Measurements from ENCODE around the gene ZP2.

The ZP2 gene

DNA sequence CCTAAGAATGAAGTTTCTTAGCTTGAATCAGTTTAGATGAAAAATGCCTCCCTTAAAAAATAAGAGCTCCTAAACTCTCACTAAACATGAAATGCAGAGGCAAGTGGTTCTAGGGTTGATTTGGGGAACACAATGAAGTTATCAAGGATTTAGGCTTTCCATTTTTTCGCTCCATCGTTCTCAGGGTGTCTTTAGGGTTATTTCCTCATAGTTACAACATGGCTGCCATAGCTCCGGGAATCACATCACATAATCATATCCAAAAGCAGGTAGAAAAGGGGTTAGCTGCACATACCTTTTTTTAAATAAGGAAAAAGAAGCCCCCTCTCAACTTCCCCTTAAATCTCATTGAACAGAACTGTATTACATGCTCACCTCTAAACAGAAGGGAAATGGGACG lies 21.4 kb downstream of the ZP2 start:
- Histone ChIP-seq H3K4me2 (ENCODE audit: low read length) (no peak overlapping the region), H3K9me2 (replicated peaks; ENCODE audit: control insufficient read depth, low read length) (no peaks in the 10 kb centered on the region), H3K27ac (ENCODE audit: low read depth, low read length) (no peak overlapping the region), H3F3A (ENCODE audit: control insufficient read depth, insufficient read depth) (0 out of 2 replicates have a peak, but pooled peaks cover 2% of the 10 kb centered on the region), H3K9me3 (ENCODE audit: control insufficient read depth, insufficient read depth, low read length) (no peaks in the 10 kb centered on the region), H4K20me1 (ENCODE audit: control insufficient read depth, insufficient read depth, low read depth, low read length) (no peaks in the 10 kb centered on the region), H3K79me2 (ENCODE audit: control insufficient read depth, low read length) (no peaks in the 10 kb centered on the region), H3K36me3 (ENCODE audit: control insufficient read depth, low read length) (no peaks in the 10 kb centered on the region), H3K4me1 (ENCODE audit: control insufficient read depth, low read length) (peaks cover 3% of the 10 kb centered on the region), H3K27me3 (ENCODE audit: control insufficient read depth, low read length) (peaks cover 20% of the 10 kb centered on the region), H3K4me3 (ENCODE audit: low read length) (no peak overlapping the region)
- TF ChIP-seq, protein P1, sequence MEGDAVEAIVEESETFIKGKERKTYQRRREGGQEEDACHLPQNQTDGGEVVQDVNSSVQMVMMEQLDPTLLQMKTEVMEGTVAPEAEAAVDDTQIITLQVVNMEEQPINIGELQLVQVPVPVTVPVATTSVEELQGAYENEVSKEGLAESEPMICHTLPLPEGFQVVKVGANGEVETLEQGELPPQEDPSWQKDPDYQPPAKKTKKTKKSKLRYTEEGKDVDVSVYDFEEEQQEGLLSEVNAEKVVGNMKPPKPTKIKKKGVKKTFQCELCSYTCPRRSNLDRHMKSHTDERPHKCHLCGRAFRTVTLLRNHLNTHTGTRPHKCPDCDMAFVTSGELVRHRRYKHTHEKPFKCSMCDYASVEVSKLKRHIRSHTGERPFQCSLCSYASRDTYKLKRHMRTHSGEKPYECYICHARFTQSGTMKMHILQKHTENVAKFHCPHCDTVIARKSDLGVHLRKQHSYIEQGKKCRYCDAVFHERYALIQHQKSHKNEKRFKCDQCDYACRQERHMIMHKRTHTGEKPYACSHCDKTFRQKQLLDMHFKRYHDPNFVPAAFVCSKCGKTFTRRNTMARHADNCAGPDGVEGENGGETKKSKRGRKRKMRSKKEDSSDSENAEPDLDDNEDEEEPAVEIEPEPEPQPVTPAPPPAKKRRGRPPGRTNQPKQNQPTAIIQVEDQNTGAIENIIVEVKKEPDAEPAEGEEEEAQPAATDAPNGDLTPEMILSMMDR (IDR thresholded peaks at IDR 0.05; ENCODE audit: low read depth, low read length, poor library complexity, severe bottlenecking) = no peak
- TF ChIP-seq EZH2phosphoT487 (IDR thresholded peaks at IDR 0.05; ENCODE audit: borderline replicate concordance, low read length) = no peak

DNA sequence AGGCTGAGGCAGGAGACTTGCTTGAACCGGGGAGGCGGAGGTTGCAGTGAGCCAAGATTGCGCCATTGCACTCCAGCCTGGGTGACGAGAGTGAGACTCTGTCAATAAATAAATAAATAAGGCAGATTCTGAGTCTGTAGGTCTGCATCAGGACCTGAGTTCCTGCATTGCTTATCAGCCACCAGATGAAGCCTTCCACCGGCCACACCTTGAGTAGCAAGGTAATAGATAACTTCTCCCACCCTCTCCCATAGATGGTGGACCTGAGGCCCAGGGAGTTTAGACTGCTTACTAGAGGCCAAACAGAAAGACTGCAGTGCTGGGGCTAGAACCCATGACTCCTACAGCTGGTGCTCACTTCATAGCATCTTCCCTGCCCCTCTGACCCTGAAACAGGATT lies 22.1 kb downstream of the ZP2 start:
- Histone ChIP-seq H3K4me3 (ENCODE audit: low read length) (no peak overlapping the region), H3K79me2 (ENCODE audit: control insufficient read depth, low read length) (no peaks in the 10 kb centered on the region), H3K27ac (ENCODE audit: low read depth, low read length) (no peak overlapping the region), H3K4me1 (ENCODE audit: control insufficient read depth, low read length) (peaks cover 3% of the 10 kb centered on the region), H3K4me2 (ENCODE audit: low read length) (peak overlapping the region; percentile 45), H3K27me3 (ENCODE audit: control insufficient read depth, low read length) (peaks cover 13% of the 10 kb centered on the region), H3K36me3 (ENCODE audit: control insufficient read depth, low read length) (no peaks in the 10 kb centered on the region), H3K9me3 (ENCODE audit: control insufficient read depth, insufficient read depth, low read length) (no peaks in the 10 kb centered on the region), H4K20me1 (ENCODE audit: control insufficient read depth, insufficient read depth, low read depth, low read length) (no peaks in the 10 kb centered on the region), H3K9me2 (replicated peaks; ENCODE audit: control insufficient read depth, low read length) (no peaks in the 10 kb centered on the region), H3F3A (ENCODE audit: control insufficient read depth, insufficient read depth) (0 out of 2 replicates have a peak, but pooled peaks cover 2% of the 10 kb centered on the region)
- no peak for TF ChIP-seq EZH2phosphoT487 (IDR thresholded peaks at IDR 0.05; ENCODE audit: borderline replicate concordance, low read length)
- TF ChIP-seq, protein P1 (IDR thresholded peaks at IDR 0.05; ENCODE audit: low read depth, low read length, poor library complexity, severe bottlenecking) = no peak

DNA sequence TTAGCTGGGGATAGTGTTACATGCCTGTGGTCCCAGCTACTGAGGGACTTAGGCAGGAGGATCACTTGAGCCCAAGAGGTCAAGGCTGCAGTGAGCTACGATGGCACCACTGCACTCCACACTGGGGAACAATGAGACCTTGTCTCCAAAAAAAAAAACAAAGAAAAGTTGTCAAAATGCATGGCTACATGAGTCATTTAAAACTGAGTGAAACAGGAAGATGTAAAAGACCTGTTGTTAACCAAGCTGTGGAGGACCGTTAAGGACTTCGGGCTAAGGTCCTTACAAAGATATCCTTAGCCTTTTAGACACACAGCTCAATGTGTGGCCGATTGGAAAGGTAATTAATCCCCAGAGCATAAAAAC lies 25.1 kb downstream of the ZP2 start:
- Histone ChIP-seq H3K4me1 (ENCODE audit: control insufficient read depth, low read length) (peaks cover 3% of the 10 kb centered on the region), H3K27me3 (ENCODE audit: control insufficient read depth, low read length) (no peaks in the 10 kb centered on the region), H3K27ac (ENCODE audit: low read depth, low read length) (no peak overlapping the region), H3K36me3 (ENCODE audit: control insufficient read depth, low read length) (peaks cover 8% of the 10 kb centered on the region), H3K4me2 (ENCODE audit: low read length) (no peak overlapping the region), H3F3A (ENCODE audit: control insufficient read depth, insufficient read depth) (0 out of 2 replicates have a peak, but pooled peaks cover 2% of the 10 kb centered on the region), H3K9me3 (ENCODE audit: control insufficient read depth, insufficient read depth, low read length) (no peaks in the 10 kb centered on the region), H3K4me3 (ENCODE audit: low read length) (no peak overlapping the region), H4K20me1 (ENCODE audit: control insufficient read depth, insufficient read depth, low read depth, low read length) (no peaks in the 10 kb centered on the region), H3K79me2 (ENCODE audit: control insufficient read depth, low read length) (no peaks in the 10 kb centered on the region), H3K9me2 (replicated peaks; ENCODE audit: control insufficient read depth, low read length) (no peaks in the 10 kb centered on the region)
- TF ChIP-seq, protein P1 (IDR thresholded peaks at IDR 0.05; ENCODE audit: low read depth, low read length, poor library complexity, severe bottlenecking) = no peak
- no peak for TF ChIP-seq EZH2phosphoT487 (IDR thresholded peaks at IDR 0.05; ENCODE audit: borderline replicate concordance, low read length)
